ENCODE measurements around the gene TNFRSF9. TPM values are rescaled to one million over a fixed set of nuclear protein-coding genes. Genes with fewer than 3 reads are reported as not detected.

Gene TNFRSF9
- total and polyA plus RNA-seq, 9 of the 15 experiments (the other 6 are each of a cell fraction or from before 2014, with no cell fraction given): 0.04 to 0.29 (median 0.08) TPM; not detected in 1

- TF ChIP-seq CHD7 (IDR thresholded peaks at IDR 0.05; ENCODE audit: low read depth, low read length) (no peak), MAFK (IDR thresholded peaks at IDR 0.05; ENCODE audit: low read length) (no peak), ZNF143 (CRISPR knock-in tag; IDR thresholded peaks at IDR 0.05) (no peak), SNIP1 (IDR thresholded peaks at IDR 0.05; ENCODE audit: low read depth) (no peak), HEY1 (CRISPR knock-in tag; IDR thresholded peaks at IDR 0.05; ENCODE audit: borderline replicate concordance) (no peak), ZNF445 (CRISPR knock-in tag; IDR thresholded peaks at IDR 0.05; ENCODE audit: low read depth) (no peak), FOXK1 (CRISPR knock-in tag; IDR thresholded peaks at IDR 0.05; ENCODE audit: borderline replicate concordance) (peak; percentile 2; the same call in 1 of the 2 replicates), ZFPM2 (CRISPR knock-in tag; IDR thresholded peaks at IDR 0.05) (no peak), SRSF1 (IDR thresholded peaks at IDR 0.05; ENCODE audit: low read depth, low read length) (no peak), COPS2 (conservative IDR thresholded peaks at IDR 0.05) (no peak), ZNF668 (CRISPR knock-in tag; IDR thresholded peaks at IDR 0.05) (no peak), TARDBP (IDR thresholded peaks at IDR 0.05) (peak; percentile 81; the same call in 1 of the 2 replicates), TSHZ1 (CRISPR knock-in tag; IDR thresholded peaks at IDR 0.05) (no peak), SAFB (IDR thresholded peaks at IDR 0.05; ENCODE audit: borderline replicate concordance, low read depth, low read length) (0 out of 2 replicates have a peak, but pooled peaks have one; percentile 49)
These were observed 20.8 kb upstream of the TNFRSF9 start, which contains the start of gene PARK7 (continued) for GRCh38 chr1:7961216-7962013.

Data from K562 (cell line).